HepG2 (cell line): ENCODE measurements around the gene MYBL2. TPM values are rescaled to one million over a fixed set of nuclear protein-coding genes. Genes with fewer than 3 reads are reported as not detected.

ENCODE experiments used
- ATAC-seq: fragments of 200-7000 bp; cut with Tn5 transposase; 3 replicates; pipeline ENCODE4 v1.9.1; 2020; ENCODE audit warnings: mild to moderate bottlenecking, moderate library complexity
- Bru-seq: library from RNA; stranded (reverse); fragments of 400-500 nt; gene quantifications from one replicate; lab custom pipeline; 2021; lab: Mats Ljungman, UMichigan
- BruChase-seq, 2 experiments: library from RNA; stranded (reverse); fragments of 400-500 nt; gene quantifications; one replicate each; lab custom pipeline; 2021; lab: Mats Ljungman, UMichigan
- BruUV-seq: library from RNA; stranded (reverse); fragments of 400-500 nt; replicated peaks from 2 replicates; lab custom pipeline; 2021; lab: Mats Ljungman, UMichigan
- CTCF ChIA-PET: fragments of 300-600 bp; formaldehyde crosslinking; extraction: SDS; loops from one replicate; lab custom pipeline; 2021; ENCODE audit warnings: low total read pairs, inconsistent platforms, low intra/inter-chr PET ratio; lab: Yijun Ruan, JAX
- POLR2A ChIA-PET: fragments of 350-600 bp; sonication (Branson Sonifier 250); formaldehyde crosslinking; loops from one replicate; lab custom pipeline; 2020; ENCODE audit warnings: antibody characterized with exemption, inconsistent platforms; lab: Yijun Ruan, JAX
- DNase-seq: peaks from one replicate; pipeline ENCODE4 v3.0.0-alpha.2; 2015; ENCODE audit warnings: low spot score
- FAIRE-seq: peaks from 3 replicates; lab custom pipeline; 2011; peaks lifted over from hg19 to GRCh38; lab: Jason Lieb, UNC
- H2AFZ ChIP-seq: one replicate; pipeline ENCODE4 v1.6.1; 2011; ENCODE audit warnings: low read length, inconsistent platforms
- H3K27ac ChIP-seq: fragments of 300-600 bp; 3 replicates; pipeline ENCODE4 v1.8.0; 2011; ENCODE audit warnings: mixed run types, mild to moderate bottlenecking, mixed read lengths, low read length, inconsistent platforms; ENCODE audit not compliant: insufficient read depth; ENCODE audit errors: extremely low read length
- H3K27me3 ChIP-seq, 2 experiments: fragments of 200-600 bp in 1 of 2; 2 replicates in 1 of 2; 3 replicates in 1 of 2; pipeline versions ENCODE4 v1.6.0 to v1.8.0; 2011; ENCODE audit warnings: low read length in 2 of 2, mild to moderate bottlenecking in 2 of 2, moderate library complexity in 2 of 2, inconsistent platforms in 1 of 2; ENCODE audit not compliant: insufficient read depth in 2 of 2, control insufficient read depth in 1 of 2
- H3K36me3 ChIP-seq, 2 experiments: fragments of 200-600 bp in 1 of 2; replicated peaks in 1 of 2; 2 replicates in 1 of 2; 3 replicates in 1 of 2; pipeline versions ENCODE4 v1.5.1 to v1.8.0; 2011; ENCODE audit warnings: low read length in 2 of 2, inconsistent platforms in 1 of 2; ENCODE audit not compliant: insufficient read depth in 2 of 2, control insufficient read depth in 1 of 2
- H3K4me1 ChIP-seq: 2 replicates; pipeline ENCODE4 v1.5.1; 2012; ENCODE audit warnings: low read length, inconsistent platforms; ENCODE audit not compliant: insufficient read depth
- H3K4me2 ChIP-seq: 2 replicates; pipeline ENCODE4 v1.6.0; 2011; ENCODE audit warnings: low read depth, low read length, inconsistent platforms
- H3K4me3 ChIP-seq, 3 experiments: fragments of 200-600 bp in 1 of 3; sonication (generic), shearing (Covaris generic) in 1 of 3; replicated peaks in 1 of 3; 2 replicates each; pipeline ENCODE4 v1.5.1; 2011 to 2016; ENCODE audit warnings: low read length in 3 of 3, inconsistent platforms in 2 of 3, low read depth in 2 of 3, mild to moderate bottlenecking in 2 of 3, control low read depth in 1 of 3, mixed read lengths in 1 of 3; ENCODE audit not compliant: insufficient read depth in 1 of 3
- H3K79me2 ChIP-seq: one replicate; pipeline ENCODE4 v1.6.1; 2011; ENCODE audit warnings: low read length, inconsistent platforms; ENCODE audit not compliant: insufficient read depth
- H3K9ac ChIP-seq: 2 replicates; pipeline ENCODE4 v1.6.0; 2011; ENCODE audit warnings: mild to moderate bottlenecking, low read depth, low read length, inconsistent platforms; ENCODE audit not compliant: insufficient read depth
- H3K9me3 ChIP-seq: 2 replicates; pipeline ENCODE4 v1.5.1; 2012; ENCODE audit warnings: mild to moderate bottlenecking, low read length
- H4K20me1 ChIP-seq: 2 replicates; pipeline ENCODE4 v1.6.0; 2011; ENCODE audit warnings: inconsistent platforms, mild to moderate bottlenecking, low read length, moderate library complexity; ENCODE audit not compliant: insufficient read depth
- FUBP1 ChIP-seq: sonication (generic); formaldehyde crosslinking; IDR thresholded peaks from 2 replicates; pipeline ENCODE4 v1.5.1; 2020; ENCODE audit warnings: missing genetic modification reagents, mild to moderate bottlenecking, borderline replicate concordance
- PHF21A ChIP-seq: sonication (generic); formaldehyde crosslinking; IDR thresholded peaks from 2 replicates; pipeline ENCODE4 v1.5.0; 2020; ENCODE audit warnings: mild to moderate bottlenecking, missing genetic modification reagents
- PREB ChIP-seq: sonication (generic); formaldehyde crosslinking; IDR thresholded peaks from 2 replicates; pipeline ENCODE4 v1.4.0; 2020; ENCODE audit warnings: missing genetic modification reagents
- SOX6 ChIP-seq, 2 experiments: fragments of 450-650 bp in 1 of 2; sonication (generic) in 1 of 2; formaldehyde crosslinking in 1 of 2; IDR thresholded peaks; 2 replicates each; pipeline versions ENCODE4 v1.4.0 to v1.6.1; 2017 to 2020; ENCODE audit warnings: antibody characterized with exemption in 1 of 2, mild to moderate bottlenecking in 1 of 2, missing genetic modification reagents in 1 of 2
- TAF1 ChIP-seq: sonication (generic); formaldehyde crosslinking; IDR thresholded peaks from 2 replicates; pipeline ENCODE4 v1.4.0; 2020; ENCODE audit warnings: missing genetic modification reagents
- ZBTB42 ChIP-seq: sonication (generic); formaldehyde crosslinking; IDR thresholded peaks from 2 replicates; pipeline ENCODE4 v1.5.0; 2020; ENCODE audit warnings: mild to moderate bottlenecking, missing genetic modification reagents
- ZFP90 ChIP-seq: sonication (generic); formaldehyde crosslinking; IDR thresholded peaks from 2 replicates; pipeline ENCODE4 v1.8.0; 2022; ENCODE audit warnings: missing genetic modification reagents, mild to moderate bottlenecking, inconsistent platforms, borderline replicate concordance
- ZNF224 ChIP-seq: sonication (generic); formaldehyde crosslinking; IDR thresholded peaks from 2 replicates; pipeline ENCODE4 v1.5.0; 2020; ENCODE audit warnings: mild to moderate bottlenecking, missing genetic modification reagents
- ZNF34 ChIP-seq: sonication (generic); formaldehyde crosslinking; IDR thresholded peaks from 2 replicates; pipeline ENCODE4 v1.4.0; 2020; ENCODE audit warnings: mild to moderate bottlenecking, missing genetic modification reagents, borderline replicate concordance
- WGBS: methylation state at CpG from one replicate; pipeline ENCODE4 v1.1.6; 2017; ENCODE audit warnings: low lambda C conversion rate; 5-methylcytosine and 5-hydroxymethylcytosine counted together
- in situ Hi-C: cut with HindIII; loops from 2 replicates; pipeline ENCODE4 v1.10.0; 2017; ENCODE audit warnings: low pct_unique_long_range_greater_than_20kb; ENCODE audit not compliant: extremely low pct_ligation_motif_present
- intact Hi-C: fragments of 100-400 bp; cut with micrococcal nuclease; formaldehyde crosslinking; loops from one replicate; pipeline ENCODE4 v1.10.0; 2022; ENCODE audit not compliant: unreplicated experiment
- long read RNA-seq, 2 experiments: library from RNA in 1 of 2; library from polyadenylated mRNA in 1 of 2; stranded (forward) in 1 of 2; unstranded in 1 of 2; transcript quantifications; one replicate each; pipeline ENCODE4 v2.0.0, GENCODE V29; 2019 to 2022
- polyA minus RNA-seq, 3 experiments: library from RNA; depleted of rRNA, polyadenylated mRNA; stranded (reverse); fragments of >200 nt; gene quantifications; 2 replicates each; pipeline ENCODE4 v1.2.3, GENCODE V29; 2011; ENCODE audit warnings: low replicate concordance in 1 of 3
- polyA plus RNA-seq, 8 experiments: library from polyadenylated mRNA; depleted of rRNA in 3 of 8; stranded (reverse) in 7 of 8; unstranded in 1 of 8; fragments of >200 nt; fragmentation: Illumina TruSeq in 4 of 8; extraction: Trizol in 4 of 8; gene quantifications; 2 replicates each; pipeline versions ENCODE4 v1.2.1 to v1.2.3, GENCODE V29; 2011 to 2016; ENCODE audit warnings: low read depth in 4 of 8, missing spikeins in 1 of 8, mixed read lengths in 1 of 8; ENCODE audit not compliant: insufficient read depth in 1 of 8
- total RNA-seq, 5 experiments: library from RNA; depleted of rRNA; stranded (reverse); fragments of >200 nt; fragmentation: Illumina TruSeq; extraction: Trizol; gene quantifications; 2 replicates each; pipeline ENCODE4 v1.2.3, GENCODE V29; 2016; ENCODE audit warnings: low read depth in 1 of 5

The MYBL2 gene
- total RNA-seq (2016; rRNA removed; fragmentation: Illumina TruSeq; extraction: Trizol): 66.2 and 76.9 TPM in 2 replicates
- total RNA-seq (2016; cell fraction: cytosol; rRNA removed; fragmentation: Illumina TruSeq; extraction: Trizol; ENCODE audit: low read depth): 59.0 and 62.0 TPM in 2 replicates
- total RNA-seq (2016; cell fraction: insoluble cytoplasmic fraction; rRNA removed; fragmentation: Illumina TruSeq; extraction: Trizol): 56.5 and 69.8 TPM in 2 replicates
- total RNA-seq (2016; cell fraction: membrane; rRNA removed; fragmentation: Illumina TruSeq; extraction: Trizol): 143 and 144 TPM in 2 replicates
- 31.9 and 37.0 TPM in 2 replicates for total RNA-seq (2016; cell fraction: nucleus; rRNA removed; fragmentation: Illumina TruSeq; extraction: Trizol)
- 8.7 and 11.9 TPM in 2 replicates for polyA plus RNA-seq (2011; rRNA removed)
- 8.2 and 15.1 TPM in 2 replicates for polyA plus RNA-seq (2011; cell fraction: cytosol; rRNA removed)
- polyA plus RNA-seq (2011; cell fraction: nucleus; rRNA removed): 11.9 and 16.1 TPM in 2 replicates
- polyA plus RNA-seq (2012): 13.6 and 29.5 TPM in 2 replicates
- 102 and 115 TPM in 2 replicates for polyA plus RNA-seq (2016; cell fraction: cytosol; fragmentation: Illumina TruSeq; extraction: Trizol; ENCODE audit: low read depth)
- 97.7 and 135 TPM in 2 replicates for polyA plus RNA-seq (2016; cell fraction: insoluble cytoplasmic fraction; fragmentation: Illumina TruSeq; extraction: Trizol; ENCODE audit: low read depth)
- polyA plus RNA-seq (2016; cell fraction: membrane; fragmentation: Illumina TruSeq; extraction: Trizol; ENCODE audit: low read depth): 207 and 227 TPM in 2 replicates
- polyA plus RNA-seq (2016; cell fraction: nucleus; fragmentation: Illumina TruSeq; extraction: Trizol; ENCODE audit: insufficient read depth, low read depth): 95.0 and 101 TPM in 2 replicates
- 22.9 and 110 TPM in 2 replicates for polyA minus RNA-seq (2011; rRNA and poly(A)+ RNA removed; ENCODE audit: low replicate concordance)
- polyA minus RNA-seq (2011; cell fraction: cytosol; rRNA and poly(A)+ RNA removed): 11.1 and 17.9 TPM in 2 replicates
- polyA minus RNA-seq (2011; cell fraction: nucleus; rRNA and poly(A)+ RNA removed): 5.3 and 8.1 TPM in 2 replicates
- percentile 48 among the genes with signal in this experiment for Bru-seq, nascent RNA
- percentile 57 among the genes with signal in this experiment for BruChase-seq, experiment 1, labeled RNA remaining after a 6-hour chase
- BruChase-seq, experiment 2, labeled RNA remaining after a 2-hour chase: percentile 55 among the genes with signal in this experiment
- long read RNA-seq, experiment 1, transcript MYBL2-201 (14 exons, 2,639 nt): major isoform, 6 of 56 reads
- long read RNA-seq, experiment 1, partial matches to known transcripts: 49 of 56 reads
- long read RNA-seq, experiment 1, other reads (novel, unspliced or antisense): 1 of 56 reads
- long read RNA-seq, experiment 2, transcript MYBL2-201 (14 exons, 2,639 nt): major isoform, 69 of 110 reads
- long read RNA-seq, experiment 2, partial matches to known transcripts: 29 of 110 reads
- long read RNA-seq, experiment 2, other reads (novel, unspliced or antisense): 11 of 110 reads

DNA sequence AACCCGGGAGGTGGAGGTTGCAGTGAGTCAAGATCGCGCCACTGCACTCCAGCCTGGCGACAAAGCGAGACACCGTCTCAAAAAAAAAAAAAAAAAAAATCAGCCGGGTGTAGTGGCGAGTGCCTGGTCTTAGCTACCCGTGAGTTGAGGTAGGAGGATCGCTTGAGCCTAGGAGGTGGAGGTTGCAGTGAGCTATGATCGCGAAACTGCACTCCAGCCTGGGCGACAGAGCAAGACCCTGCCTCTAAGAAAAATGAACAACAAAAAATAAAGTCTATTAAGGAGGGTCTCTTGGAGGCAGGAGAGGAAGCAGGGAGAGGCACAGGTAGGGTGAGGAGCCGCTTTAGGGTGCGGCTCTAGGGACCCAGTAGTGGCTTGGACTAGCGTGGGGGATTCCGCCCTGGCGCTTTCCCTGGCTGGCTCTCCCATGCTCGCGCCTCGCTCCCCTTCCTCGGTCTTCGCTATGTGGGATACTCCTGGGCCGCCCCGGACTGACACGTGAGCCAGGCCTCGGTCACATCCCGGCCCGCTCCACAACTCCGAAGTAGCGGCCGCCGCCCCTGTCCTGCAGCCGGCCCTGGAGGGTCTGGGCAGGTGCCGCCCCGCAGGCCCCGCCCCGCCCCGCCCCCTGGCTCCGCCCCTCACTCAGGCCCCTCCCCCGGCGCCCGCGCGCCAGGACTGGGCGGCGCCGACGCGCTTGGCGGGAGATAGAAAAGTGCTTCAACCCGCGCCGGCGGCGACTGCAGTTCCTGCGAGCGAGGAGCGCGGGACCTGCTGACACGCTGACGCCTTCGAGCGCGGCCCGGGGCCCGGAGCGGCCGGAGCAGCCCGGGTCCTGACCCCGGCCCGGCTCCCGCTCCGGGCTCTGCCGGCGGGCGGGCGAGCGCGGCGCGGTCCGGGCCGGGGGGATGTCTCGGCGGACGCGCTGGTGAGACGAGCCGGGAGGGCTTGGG is at the start of gene MYBL2:
Gene MYBL2, plus strand, starts transcription at position 739 of the 953 bp plus-strand sequence. Its CDS starts 170 bp downstream, at position 909.
- H3K79me2 ChIP-seq: no peaks in the 10 kb centered on the region
- H3K4me3 ChIP-seq: peak within 1 kb of the TSS; percentile 63 to 86 (median 70)
- peak; percentile 70 for DNase-seq
- CTCF ChIA-PET: no interaction called here
- WGBS: 16% methylated on average over 63 of the region's 90 CpGs
- no TSS peak for BruUV-seq
- H3K4me1 ChIP-seq: peaks cover 54% of the 10 kb centered on the region
- H3K27me3 ChIP-seq: no peaks in the 10 kb centered on the region; a peak in 1 of 5 replicates
- no peaks in the 10 kb centered on the region for H4K20me1 ChIP-seq
- intact Hi-C loops (loop anchor here (10.0 kb wide), 1 partner anchor 538 kb away; no protein-coding TSS in a partner anchor), in situ Hi-C loops (no loop called here)
- H2AFZ ChIP-seq: peak within 1 kb of the TSS; percentile 86
- H3K36me3 ChIP-seq: 0 out of 5 replicates have a peak, but pooled peaks cover 0 to 2% of the 10 kb centered on the region in 2 experiments
- POLR2A ChIA-PET: interaction anchor here (0.9 to 4.3 kb wide), 4 partner anchors 36 to 209 kb away, joined by 4 to 22 read pairs (median 6); partner anchors contain the start of genes IFT52, SGK2 and SRSF6
- FAIRE-seq: no peak
- H3K9me3 ChIP-seq: no peaks in the 10 kb centered on the region
- no peak within 1 kb of the TSS for H3K27ac ChIP-seq
- H3K4me2 ChIP-seq: peak within 1 kb of the TSS; percentile 95
- ATAC-seq: peak; percentile 92
- H3K9ac ChIP-seq: peak within 1 kb of the TSS; percentile 67
- TF ChIP-seq ZNF224 (CRISPR knock-in tag): 0 out of 2 replicates have a peak, but pooled peaks have one; percentile 38
- peak; percentile 61 for TF ChIP-seq TAF1 (CRISPR knock-in tag)
- TF ChIP-seq FUBP1 (CRISPR knock-in tag): no peak
- no peak for TF ChIP-seq ZBTB42 (CRISPR knock-in tag)
- no peak for TF ChIP-seq PHF21A (CRISPR knock-in tag)
- no peak for TF ChIP-seq ZNF34 (CRISPR knock-in tag)
- no peak for TF ChIP-seq SOX6 (IDR thresholded peaks at IDR 0.05)
- TF ChIP-seq SOX6 (CRISPR knock-in tag; IDR thresholded peaks at IDR 0.05): peak; percentile 45
- TF ChIP-seq ZFP90 (CRISPR knock-in tag): no peak; the same call in 1 of the 2 replicates
- 0 out of 2 replicates have a peak, but pooled peaks have one; percentile 22 for TF ChIP-seq PREB (CRISPR knock-in tag)
